Activated naive CD8-positive, alpha-beta T cell (primary cell): ENCODE measurements around the gene RPS24.

Source experiments
- H3K27ac Mint-ChIP-seq: one replicate; pipeline ENCODE4 v1.8.0; 2021; ENCODE audit warnings: mixed read lengths
- H3K27me3 Mint-ChIP-seq: one replicate; pipeline ENCODE4 v1.8.0; 2021; ENCODE audit warnings: mixed read lengths
- H3K36me3 Mint-ChIP-seq: one replicate; pipeline ENCODE4 v1.8.0; 2021; ENCODE audit warnings: mixed read lengths
- H3K4me1 Mint-ChIP-seq: one replicate; pipeline ENCODE4 v1.8.0; 2021; ENCODE audit warnings: low read depth, mixed read lengths
- H3K4me3 Mint-ChIP-seq: one replicate; pipeline ENCODE4 v1.8.0; 2021; ENCODE audit warnings: mild to moderate bottlenecking, mixed read lengths
- H3K9me3 Mint-ChIP-seq: one replicate; pipeline ENCODE4 v1.8.0; 2021; ENCODE audit warnings: low read depth, mixed read lengths

The RPS24 gene

DNA sequence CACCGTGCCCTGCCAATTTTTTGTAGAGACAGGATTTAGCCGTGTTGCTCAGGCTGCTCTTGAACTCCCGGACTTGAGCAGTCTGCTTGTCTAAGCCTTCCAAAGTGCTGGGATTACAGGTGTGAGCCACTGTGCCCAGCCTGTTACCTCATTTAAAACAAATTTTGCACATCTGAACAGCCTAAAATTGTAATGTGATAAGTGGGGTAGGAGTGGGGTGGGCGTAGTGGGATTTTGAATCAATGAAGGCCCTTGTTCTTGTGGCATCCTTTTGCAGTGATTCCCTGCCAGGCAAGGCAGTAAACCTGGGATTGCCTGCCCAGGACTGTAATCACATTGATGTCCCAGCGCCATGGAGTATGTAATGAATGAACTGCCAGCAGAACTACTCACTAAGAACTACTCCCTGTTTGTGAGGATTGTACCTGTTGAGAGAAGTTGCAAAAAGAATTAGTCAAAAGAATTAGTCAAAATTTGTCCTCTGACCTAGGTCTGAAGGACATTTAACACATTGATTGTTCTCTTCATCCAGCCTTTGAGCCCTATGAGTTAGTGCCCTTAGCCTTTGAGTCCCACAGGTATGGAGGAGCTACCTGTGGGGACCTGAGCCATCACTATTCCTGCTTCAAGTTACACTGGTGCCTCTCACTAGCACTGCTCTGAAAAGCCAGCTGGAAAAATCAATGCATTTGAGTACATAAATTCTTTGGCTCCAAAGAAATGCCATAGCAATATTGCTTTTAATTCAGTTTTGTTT lies 5.3 kb downstream of the RPS24 start:
- peaks cover 72% of the 10 kb centered on the region for H3K4me1 Mint-ChIP-seq
- peak overlapping the region; percentile 61 for H3K27ac Mint-ChIP-seq
- peaks cover 53% of the 10 kb centered on the region for H3K36me3 Mint-ChIP-seq
- H3K27me3 Mint-ChIP-seq, result no peaks in the 10 kb centered on the region
- no peaks in the 10 kb centered on the region for H3K9me3 Mint-ChIP-seq
- H3K4me3 Mint-ChIP-seq, result peak overlapping the region; percentile 96

DNA sequence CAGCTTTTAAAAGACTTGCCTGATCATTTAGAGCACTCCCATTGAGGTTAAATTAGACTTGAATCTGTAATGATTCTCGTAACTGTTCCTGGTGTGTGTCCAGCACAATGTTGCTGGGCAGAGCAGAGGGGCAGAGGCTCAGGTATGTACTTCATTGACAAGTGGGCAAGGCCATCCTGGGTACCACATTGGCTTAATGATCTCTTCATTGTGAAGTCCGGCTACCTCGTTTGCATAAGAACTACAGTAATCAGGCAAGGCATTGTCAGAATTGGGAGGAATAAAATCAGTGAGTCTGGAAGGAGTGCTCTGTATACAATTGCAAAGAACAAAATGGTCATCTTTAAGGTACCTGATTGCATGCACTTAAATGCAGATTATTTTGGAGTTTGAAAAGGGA lies 6.1 kb downstream of the RPS24 start:
- H3K36me3 Mint-ChIP-seq, result peaks cover 46% of the 10 kb centered on the region
- H3K9me3 Mint-ChIP-seq, result no peaks in the 10 kb centered on the region
- peak overlapping the region; percentile 96 for H3K4me3 Mint-ChIP-seq
- peak overlapping the region; percentile 61 for H3K27ac Mint-ChIP-seq
- no peaks in the 10 kb centered on the region for H3K27me3 Mint-ChIP-seq
- peaks cover 76% of the 10 kb centered on the region for H3K4me1 Mint-ChIP-seq

DNA sequence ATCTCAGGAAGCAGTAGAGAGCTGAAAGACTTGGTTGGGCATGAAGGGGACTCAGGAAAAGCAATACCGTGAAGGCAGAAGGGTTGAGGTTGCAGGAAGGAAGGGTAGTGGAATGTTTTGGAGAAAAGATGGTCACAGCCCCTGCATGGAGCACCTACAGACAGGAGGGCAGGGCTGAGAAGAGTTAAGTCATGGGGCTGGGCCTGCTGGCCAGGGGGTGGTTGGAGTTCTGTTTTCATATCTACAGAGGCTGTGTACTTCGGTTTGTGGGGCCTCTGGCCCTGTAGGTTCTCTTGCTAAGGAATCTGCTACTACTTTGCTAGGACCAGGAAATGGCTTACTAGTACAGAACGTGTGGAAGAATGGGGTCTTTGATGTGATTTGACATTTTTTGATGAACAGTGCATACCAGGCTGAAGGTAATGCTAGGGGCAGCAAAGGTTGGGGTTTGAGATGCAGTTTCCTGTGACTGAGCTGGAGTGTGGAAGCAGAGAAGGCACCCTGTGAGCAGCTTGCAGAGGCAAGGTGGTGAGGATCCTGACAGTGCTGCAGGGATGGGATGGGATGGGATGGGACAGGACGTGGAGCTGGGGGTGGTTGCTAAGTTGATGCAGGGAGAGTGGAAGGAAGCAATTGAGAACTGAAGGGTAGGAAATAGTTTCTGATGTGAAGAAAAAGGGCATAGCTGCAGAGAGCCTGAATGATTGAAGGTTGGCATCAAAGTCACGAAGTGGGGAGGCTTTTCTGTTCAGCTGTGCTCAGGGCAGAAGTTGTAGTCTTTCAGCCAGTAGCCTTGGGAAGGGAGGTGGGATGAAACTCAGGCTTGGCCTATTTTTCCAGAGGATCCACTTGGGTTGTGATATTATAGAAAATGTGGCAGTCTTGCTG lies 7.8 kb downstream of the RPS24 start:
- Mint-ChIP-seq H3K4me1 (peaks cover 64% of the 10 kb centered on the region), H3K27me3 (no peaks in the 10 kb centered on the region), H3K36me3 (peaks cover 34% of the 10 kb centered on the region), H3K4me3 (peak overlapping the region; percentile 96), H3K9me3 (no peaks in the 10 kb centered on the region), H3K27ac (peak overlapping the region; percentile 89)

DNA sequence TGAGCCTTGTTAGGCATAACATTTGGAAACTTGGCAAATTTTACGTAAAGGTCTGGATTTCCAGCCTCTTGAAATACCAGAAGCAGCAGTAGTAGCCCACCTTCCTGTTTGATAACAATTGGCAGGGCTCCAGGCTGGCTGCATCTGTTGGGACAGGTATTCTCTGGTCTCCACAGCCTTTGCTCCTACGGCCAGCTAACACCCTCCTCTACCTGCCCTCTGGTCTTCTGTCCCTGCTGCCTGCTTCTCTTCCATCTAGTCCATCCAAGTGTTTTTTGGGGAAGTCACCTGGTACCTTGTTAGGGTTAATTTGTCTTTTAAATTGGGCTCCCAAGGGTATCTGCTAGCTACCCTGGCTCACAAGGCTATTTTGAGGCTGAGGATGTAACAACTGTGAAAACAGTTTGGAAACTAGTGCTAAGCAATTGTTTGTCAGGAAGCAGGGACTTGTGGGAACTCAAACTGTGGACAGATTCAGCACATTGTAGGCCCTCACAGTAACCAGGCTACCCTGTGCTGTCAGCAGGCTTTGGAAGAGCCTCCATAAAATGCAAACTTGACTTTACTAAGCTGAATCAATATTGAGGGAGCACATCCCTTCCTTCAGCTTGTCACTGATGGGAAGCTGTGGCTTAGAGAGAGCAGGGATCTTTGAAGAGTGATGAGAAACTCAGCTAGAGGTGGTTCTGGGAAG lies 8.5 kb downstream of the RPS24 start:
- H3K4me3 Mint-ChIP-seq, result no peak overlapping the region
- peaks cover 58% of the 10 kb centered on the region for H3K4me1 Mint-ChIP-seq
- no peaks in the 10 kb centered on the region for H3K27me3 Mint-ChIP-seq
- H3K36me3 Mint-ChIP-seq, result peaks cover 28% of the 10 kb centered on the region
- H3K9me3 Mint-ChIP-seq, result no peaks in the 10 kb centered on the region
- peak overlapping the region; percentile 89 for H3K27ac Mint-ChIP-seq

DNA sequence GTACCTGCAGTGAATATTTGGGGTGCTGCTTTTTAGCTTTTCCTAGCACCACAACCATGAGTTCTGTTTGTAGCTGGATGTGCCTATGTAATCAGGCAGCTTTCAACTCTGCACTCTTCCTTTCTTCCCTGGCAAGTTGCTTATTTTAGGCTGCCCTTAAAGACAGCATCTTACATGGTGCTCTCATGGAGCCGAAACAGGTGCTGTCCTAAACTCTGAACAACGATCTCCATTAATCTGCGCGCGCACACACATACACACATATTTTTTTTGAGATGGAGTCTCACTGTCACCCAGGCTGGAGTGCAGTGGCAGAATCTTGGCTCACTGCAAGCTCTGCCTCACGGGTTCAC lies 9.1 kb downstream of the RPS24 start:
- H3K9me3 Mint-ChIP-seq, result no peaks in the 10 kb centered on the region
- H3K4me3 Mint-ChIP-seq, result no peak overlapping the region
- H3K27me3 Mint-ChIP-seq, result no peaks in the 10 kb centered on the region
- H3K36me3 Mint-ChIP-seq, result peaks cover 24% of the 10 kb centered on the region
- peak overlapping the region; percentile 89 for H3K27ac Mint-ChIP-seq
- peaks cover 57% of the 10 kb centered on the region for H3K4me1 Mint-ChIP-seq

DNA sequence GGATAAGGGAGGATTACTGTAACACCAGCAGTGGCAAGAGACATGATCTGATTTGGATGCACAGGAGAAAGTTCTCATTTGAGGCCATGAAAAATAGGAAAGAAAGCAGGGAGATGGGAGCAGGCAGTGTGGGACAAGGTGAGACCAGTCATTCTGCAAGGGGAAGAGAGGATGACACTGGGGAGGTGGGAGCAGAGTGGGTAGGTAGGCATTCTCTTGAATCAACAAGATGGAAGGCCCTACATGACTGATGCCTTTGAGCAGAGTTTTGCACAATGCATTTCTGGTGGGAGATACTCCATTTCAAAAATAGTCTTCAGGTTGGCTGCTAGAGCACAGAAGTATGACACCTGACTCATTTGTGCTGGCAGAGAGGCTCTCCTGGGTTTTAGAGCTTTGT lies 10.5 kb downstream of the RPS24 start:
- Mint-ChIP-seq H3K27me3 (no peaks in the 10 kb centered on the region), H3K4me3 (no peak overlapping the region), H3K4me1 (peaks cover 49% of the 10 kb centered on the region), H3K36me3 (peaks cover 15% of the 10 kb centered on the region), H3K9me3 (no peaks in the 10 kb centered on the region), H3K27ac (peak overlapping the region; percentile 71)

DNA sequence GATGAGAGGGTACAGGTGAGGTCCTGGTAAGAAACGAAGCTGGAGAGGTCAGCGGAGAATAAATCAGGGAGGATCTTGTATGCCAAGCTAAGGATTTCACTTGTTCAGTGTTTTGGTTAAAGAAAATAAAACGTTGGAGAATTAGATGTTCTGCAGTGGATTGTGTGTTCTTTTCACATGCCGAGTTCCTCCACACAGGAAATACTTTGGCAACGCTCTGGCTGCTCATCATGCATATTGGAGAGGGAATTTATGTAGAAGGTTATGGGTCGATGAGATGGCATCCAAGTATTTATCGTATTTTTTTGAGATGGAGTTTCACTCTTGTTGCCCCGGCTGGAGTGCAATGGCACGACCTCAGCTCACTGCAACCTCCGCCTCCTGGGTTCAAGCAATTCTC lies 11.0 kb downstream of the RPS24 start:
- Mint-ChIP-seq H3K27ac (no peak overlapping the region), H3K9me3 (no peaks in the 10 kb centered on the region)

DNA sequence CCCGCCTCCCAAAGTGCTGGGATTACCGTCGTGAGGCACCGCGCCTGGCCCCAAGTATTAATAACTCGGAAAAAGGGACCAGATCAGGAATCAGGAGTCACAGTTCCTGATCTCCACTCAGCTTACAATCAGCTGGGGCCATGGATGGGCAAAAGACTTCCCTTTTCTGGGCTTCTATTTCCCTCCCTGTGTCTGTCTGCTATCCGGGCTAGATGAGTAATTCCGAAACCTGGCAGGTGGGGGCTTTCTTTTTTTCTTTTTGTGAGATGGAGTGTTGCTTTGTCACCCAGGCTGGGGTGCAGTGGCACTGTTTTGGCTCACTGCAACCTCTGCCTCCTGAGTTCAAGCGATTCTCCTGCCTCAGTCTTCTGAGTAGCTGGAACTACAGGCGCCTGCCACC lies 11.6 kb downstream of the RPS24 start:
- Mint-ChIP-seq H3K4me1 (peaks cover 40% of the 10 kb centered on the region), H3K27me3 (no peaks in the 10 kb centered on the region), H3K4me3 (no peak overlapping the region), H3K36me3 (peaks cover 10% of the 10 kb centered on the region), H3K9me3 (no peaks in the 10 kb centered on the region), H3K27ac (peak overlapping the region; percentile 6)

More for the DNA sequence above, 11.0 kb downstream of the RPS24 start:
- Mint-ChIP-seq H3K4me3 (no peak overlapping the region), H3K27me3 (no peaks in the 10 kb centered on the region), H3K4me1 (peaks cover 44% of the 10 kb centered on the region), H3K36me3 (peaks cover 12% of the 10 kb centered on the region)

DNA sequence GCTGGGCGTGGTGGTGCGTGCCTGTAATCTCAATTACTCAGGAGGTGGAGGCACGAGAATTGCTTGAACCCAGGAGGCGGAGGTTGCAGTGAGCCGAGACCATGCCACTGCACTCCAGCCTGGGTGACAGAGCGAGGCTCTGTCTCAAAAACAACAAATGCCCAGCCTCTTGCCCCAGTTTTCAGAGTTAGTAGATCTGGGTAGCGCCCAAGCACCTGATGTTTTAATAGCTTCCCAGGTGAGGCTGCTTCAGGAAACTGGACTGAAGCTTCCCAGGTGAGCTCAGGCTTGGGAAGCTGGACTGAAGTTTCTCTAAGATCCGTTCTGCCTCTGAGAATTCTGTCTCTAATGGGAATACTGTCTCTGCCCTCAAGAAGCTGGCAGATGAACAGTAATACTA lies 12.2 kb downstream of the RPS24 start:
- peaks cover 8% of the 10 kb centered on the region for H3K36me3 Mint-ChIP-seq
- no peaks in the 10 kb centered on the region for H3K27me3 Mint-ChIP-seq
- no peaks in the 10 kb centered on the region for H3K9me3 Mint-ChIP-seq
- H3K27ac Mint-ChIP-seq, result no peak overlapping the region
- peaks cover 34% of the 10 kb centered on the region for H3K4me1 Mint-ChIP-seq
- H3K4me3 Mint-ChIP-seq, result no peak overlapping the region

DNA sequence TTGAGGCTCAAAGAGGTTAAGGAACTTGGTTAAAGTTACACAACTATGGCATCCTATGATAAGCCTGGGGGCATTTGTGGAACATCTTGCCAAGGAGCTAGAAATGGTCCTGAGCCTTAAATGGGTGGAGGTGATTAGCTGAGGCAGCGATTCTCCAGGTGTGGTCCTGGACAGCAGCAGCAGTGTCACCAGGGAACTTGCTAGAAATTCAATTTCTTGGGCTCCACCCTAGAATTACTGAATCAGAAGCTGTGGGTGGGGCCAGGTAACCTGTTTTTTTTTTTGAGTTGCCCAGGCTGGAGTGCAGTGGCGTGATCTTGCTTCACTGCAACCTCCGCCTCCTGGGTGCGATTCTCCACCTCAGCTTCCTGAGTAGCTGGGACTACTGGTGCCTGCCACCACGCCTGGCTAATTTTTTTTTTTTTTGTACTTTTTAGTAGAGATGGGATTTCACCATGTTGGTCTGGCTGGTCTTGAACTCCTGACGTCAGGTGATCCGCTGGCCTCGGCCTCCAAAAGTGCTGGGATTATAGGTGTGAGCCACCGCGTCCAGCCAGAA lies 13.1 kb downstream of the RPS24 start:
- Mint-ChIP-seq H3K4me1 (peaks cover 24% of the 10 kb centered on the region), H3K36me3 (no peaks in the 10 kb centered on the region), H3K27me3 (no peaks in the 10 kb centered on the region), H3K9me3 (no peaks in the 10 kb centered on the region), H3K27ac (no peak overlapping the region), H3K4me3 (no peak overlapping the region)

DNA sequence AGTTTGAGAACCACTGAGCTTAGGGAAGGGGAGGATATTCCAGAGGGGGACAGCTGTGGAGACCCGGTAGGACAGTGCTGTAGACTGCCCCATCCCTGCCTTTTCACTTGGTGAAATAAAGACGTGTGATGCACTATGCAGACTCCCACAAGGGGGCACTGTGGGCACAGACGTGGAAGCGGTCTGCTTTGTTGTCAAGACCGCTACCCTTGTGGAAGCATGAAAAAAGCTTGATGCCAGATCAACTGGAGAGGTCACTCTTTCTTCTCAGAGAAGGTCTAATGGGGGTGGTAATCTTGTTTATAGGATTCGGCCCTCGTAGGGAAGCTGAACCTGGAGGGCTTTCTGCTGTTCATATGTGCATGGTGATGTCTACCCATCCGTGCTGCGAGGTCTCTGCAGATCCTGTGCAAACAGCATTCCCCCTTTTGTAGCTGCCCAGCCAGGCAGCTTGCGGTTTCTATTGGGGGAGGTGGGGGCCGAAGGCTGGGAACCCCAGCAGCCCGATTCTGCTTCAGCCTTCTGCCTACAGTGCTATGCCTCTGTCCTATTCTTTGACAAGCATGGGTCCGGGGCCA lies 13.7 kb downstream of the RPS24 start:
- H3K27ac Mint-ChIP-seq, result no peak overlapping the region
- H3K36me3 Mint-ChIP-seq, result no peaks in the 10 kb centered on the region
- H3K9me3 Mint-ChIP-seq, result no peaks in the 10 kb centered on the region
- H3K4me1 Mint-ChIP-seq, result peaks cover 21% of the 10 kb centered on the region
- no peak overlapping the region for H3K4me3 Mint-ChIP-seq
- no peaks in the 10 kb centered on the region for H3K27me3 Mint-ChIP-seq

DNA sequence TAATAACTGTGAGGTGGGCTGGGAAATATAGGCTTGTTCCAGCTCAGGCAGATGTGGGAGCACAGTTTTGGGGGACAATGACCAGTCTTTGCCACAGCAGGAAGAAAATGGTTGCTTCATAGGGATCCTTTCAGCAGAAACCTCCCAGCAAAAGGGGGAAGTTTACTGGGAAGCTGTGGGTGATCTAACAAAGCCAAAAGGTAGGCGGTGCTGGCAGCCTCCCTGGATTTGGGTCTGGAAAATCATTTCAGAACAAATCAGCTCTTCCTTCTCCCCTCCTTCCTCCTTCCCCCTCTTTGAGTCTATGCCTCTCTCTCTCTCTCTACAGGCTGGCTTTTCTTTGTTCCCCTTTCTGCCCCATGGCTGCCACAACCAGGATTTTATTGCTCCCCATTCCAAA lies 16.2 kb downstream of the RPS24 start:
- Mint-ChIP-seq H3K36me3 (peaks cover 2% of the 10 kb centered on the region), H3K9me3 (no peaks in the 10 kb centered on the region), H3K27me3 (no peaks in the 10 kb centered on the region), H3K27ac (no peak overlapping the region), H3K4me1 (peaks cover 11% of the 10 kb centered on the region), H3K4me3 (no peak overlapping the region)

DNA sequence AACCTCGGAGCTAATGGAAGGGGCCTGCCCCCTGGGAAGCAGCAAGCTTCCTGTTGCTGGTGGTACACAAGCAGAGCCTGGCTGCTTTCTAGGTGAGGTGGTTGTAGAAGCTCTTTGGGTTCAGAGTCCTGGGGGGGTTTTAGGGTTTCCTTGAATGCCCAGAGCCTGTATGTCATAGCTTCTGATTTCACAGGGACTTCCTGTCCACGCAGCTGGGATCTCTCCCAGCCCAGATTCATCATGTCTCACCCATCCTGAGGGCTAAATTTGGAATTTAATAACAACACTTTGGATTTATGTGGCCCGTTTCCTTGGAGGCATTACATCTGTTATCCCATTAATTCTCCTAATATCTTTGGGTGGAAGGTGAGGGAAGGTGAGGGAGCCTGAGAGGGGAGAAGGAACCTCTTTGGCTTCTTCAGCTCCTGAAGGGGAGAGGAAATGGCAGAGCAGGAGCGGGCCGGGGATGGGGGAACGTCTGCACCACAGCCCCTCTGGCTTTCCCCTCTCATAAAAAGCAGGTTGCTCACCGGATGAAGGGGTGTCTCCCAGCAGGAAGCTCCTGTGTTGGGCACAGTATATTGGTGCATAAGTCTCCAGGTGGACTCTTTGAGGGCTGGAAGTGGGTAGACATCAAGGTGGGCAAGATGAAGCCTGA lies 19.7 kb downstream of the RPS24 start:
- Mint-ChIP-seq H3K4me3 (no peak overlapping the region), H3K4me1 (no peaks in the 10 kb centered on the region), H3K36me3 (peaks cover 7% of the 10 kb centered on the region), H3K27me3 (no peaks in the 10 kb centered on the region), H3K9me3 (no peaks in the 10 kb centered on the region), H3K27ac (no peak overlapping the region)

DNA sequence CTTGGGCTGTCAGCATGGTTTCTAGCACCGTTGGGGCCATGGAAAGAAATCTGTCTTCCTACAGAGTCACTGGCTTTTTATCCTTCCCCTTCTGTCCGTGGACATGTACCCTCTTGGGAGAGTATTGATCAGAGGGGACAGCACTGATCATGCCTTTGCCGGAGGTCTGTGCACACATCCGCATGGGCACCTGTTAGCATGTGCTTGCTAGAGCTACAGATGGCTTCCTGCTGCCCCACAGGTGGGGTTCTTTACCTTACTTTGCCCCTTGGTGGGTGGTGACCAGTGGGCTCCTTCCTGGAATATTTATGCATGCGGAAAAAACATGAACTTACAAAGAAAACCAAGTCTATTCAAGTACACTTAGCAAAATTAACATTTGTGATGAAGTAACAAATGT lies 24.9 kb downstream of the RPS24 start:
- Mint-ChIP-seq H3K36me3 (peaks cover 7% of the 10 kb centered on the region), H3K27me3 (peaks cover 3% of the 10 kb centered on the region), H3K9me3 (no peaks in the 10 kb centered on the region), H3K27ac (no peak overlapping the region), H3K4me1 (peaks cover 11% of the 10 kb centered on the region), H3K4me3 (no peak overlapping the region)
